ENCODE results near the gene ENTPD2. TPM values are rescaled to one million over a fixed set of nuclear protein-coding genes. Genes with fewer than 3 reads are reported as not detected.

Gene ENTPD2
- total and polyA plus RNA-seq, 9 of the 15 experiments (the other 6 are each of a cell fraction or from before 2014, with no cell fraction given), result 0.04 to 0.60 (median 0.14) TPM; not detected in 4

DNA sequence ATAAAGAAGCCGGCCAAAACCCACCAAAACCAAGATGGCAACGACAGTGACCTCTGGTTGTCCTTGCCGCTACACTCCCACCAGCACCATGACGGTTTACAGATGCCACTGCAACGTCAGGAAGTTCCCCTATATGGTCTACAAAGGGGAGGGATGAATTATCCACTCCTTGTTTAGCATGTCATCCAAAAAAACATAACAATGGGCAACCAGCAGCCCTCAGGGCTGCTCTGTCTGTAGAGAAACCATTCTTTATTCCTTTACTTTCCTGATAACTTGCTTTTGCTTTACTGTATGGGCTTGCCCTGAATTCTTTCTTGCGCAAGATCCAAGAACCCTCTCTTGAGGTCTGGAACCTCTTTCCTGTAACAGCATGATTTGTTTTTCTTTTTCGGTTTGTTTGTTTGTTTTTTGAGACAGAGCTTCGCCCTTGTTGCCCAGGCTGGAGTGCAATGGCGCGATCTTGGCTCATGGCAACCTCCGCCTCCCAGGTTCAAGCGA, 21.5 kb upstream of the ENTPD2 start (continued):
- TF ChIP-seq ZNF76 (CRISPR knock-in tag; IDR thresholded peaks at IDR 0.05; ENCODE audit: borderline replicate concordance) (no peak), ZNF253 (CRISPR knock-in tag; conservative IDR thresholded peaks at IDR 0.05) (no peak), YBX1 (IDR thresholded peaks at IDR 0.05) (no peak), DNMT1 (IDR thresholded peaks at IDR 0.05) (no peak), POLR2B (IDR thresholded peaks at IDR 0.05; ENCODE audit: low read depth, partially characterized antibody) (no peak), KAT2B (IDR thresholded peaks at IDR 0.05; ENCODE audit: low read depth, low read length) (no peak), ARHGAP35 (IDR thresholded peaks at IDR 0.05; ENCODE audit: partially characterized antibody) (no peak), ATF7 (IDR thresholded peaks at IDR 0.05) (no peak), ETV5 (CRISPR knock-in tag; IDR thresholded peaks at IDR 0.05; ENCODE audit: low read depth) (no peak), ZNF124 (CRISPR knock-in tag; IDR thresholded peaks at IDR 0.05) (no peak), PCBP2 (IDR thresholded peaks at IDR 0.05; ENCODE audit: low read depth, low read length, poor library complexity, severe bottlenecking) (no peak), SUPT5H (IDR thresholded peaks at IDR 0.05) (no peak), SMAD1 (IDR thresholded peaks at IDR 0.05; ENCODE audit: low read depth, low read length, partially characterized antibody) (no peak), SAFB (IDR thresholded peaks at IDR 0.05; ENCODE audit: borderline replicate concordance, low read depth, low read length) (no peak), ZNF79 (CRISPR knock-in tag; IDR thresholded peaks at IDR 0.05; ENCODE audit: low read depth) (no peak), TAF1 (IDR thresholded peaks at IDR 0.05; ENCODE audit: control insufficient read depth, extremely low read depth, insufficient read depth, low read length, severe bottlenecking) (no peak), OTX1 (CRISPR knock-in tag; IDR thresholded peaks at IDR 0.05) (no peak), CEBPB (tag; IDR thresholded peaks at IDR 0.05) (peak; percentile 95)
- TF ChIP-seq, protein P1, sequence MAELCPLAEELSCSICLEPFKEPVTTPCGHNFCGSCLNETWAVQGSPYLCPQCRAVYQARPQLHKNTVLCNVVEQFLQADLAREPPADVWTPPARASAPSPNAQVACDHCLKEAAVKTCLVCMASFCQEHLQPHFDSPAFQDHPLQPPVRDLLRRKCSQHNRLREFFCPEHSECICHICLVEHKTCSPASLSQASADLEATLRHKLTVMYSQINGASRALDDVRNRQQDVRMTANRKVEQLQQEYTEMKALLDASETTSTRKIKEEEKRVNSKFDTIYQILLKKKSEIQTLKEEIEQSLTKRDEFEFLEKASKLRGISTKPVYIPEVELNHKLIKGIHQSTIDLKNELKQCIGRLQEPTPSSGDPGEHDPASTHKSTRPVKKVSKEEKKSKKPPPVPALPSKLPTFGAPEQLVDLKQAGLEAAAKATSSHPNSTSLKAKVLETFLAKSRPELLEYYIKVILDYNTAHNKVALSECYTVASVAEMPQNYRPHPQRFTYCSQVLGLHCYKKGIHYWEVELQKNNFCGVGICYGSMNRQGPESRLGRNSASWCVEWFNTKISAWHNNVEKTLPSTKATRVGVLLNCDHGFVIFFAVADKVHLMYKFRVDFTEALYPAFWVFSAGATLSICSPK (IDR thresholded peaks at IDR 0.05; ENCODE audit: borderline replicate concordance), result no peak
- TF ChIP-seq, protein P2, sequence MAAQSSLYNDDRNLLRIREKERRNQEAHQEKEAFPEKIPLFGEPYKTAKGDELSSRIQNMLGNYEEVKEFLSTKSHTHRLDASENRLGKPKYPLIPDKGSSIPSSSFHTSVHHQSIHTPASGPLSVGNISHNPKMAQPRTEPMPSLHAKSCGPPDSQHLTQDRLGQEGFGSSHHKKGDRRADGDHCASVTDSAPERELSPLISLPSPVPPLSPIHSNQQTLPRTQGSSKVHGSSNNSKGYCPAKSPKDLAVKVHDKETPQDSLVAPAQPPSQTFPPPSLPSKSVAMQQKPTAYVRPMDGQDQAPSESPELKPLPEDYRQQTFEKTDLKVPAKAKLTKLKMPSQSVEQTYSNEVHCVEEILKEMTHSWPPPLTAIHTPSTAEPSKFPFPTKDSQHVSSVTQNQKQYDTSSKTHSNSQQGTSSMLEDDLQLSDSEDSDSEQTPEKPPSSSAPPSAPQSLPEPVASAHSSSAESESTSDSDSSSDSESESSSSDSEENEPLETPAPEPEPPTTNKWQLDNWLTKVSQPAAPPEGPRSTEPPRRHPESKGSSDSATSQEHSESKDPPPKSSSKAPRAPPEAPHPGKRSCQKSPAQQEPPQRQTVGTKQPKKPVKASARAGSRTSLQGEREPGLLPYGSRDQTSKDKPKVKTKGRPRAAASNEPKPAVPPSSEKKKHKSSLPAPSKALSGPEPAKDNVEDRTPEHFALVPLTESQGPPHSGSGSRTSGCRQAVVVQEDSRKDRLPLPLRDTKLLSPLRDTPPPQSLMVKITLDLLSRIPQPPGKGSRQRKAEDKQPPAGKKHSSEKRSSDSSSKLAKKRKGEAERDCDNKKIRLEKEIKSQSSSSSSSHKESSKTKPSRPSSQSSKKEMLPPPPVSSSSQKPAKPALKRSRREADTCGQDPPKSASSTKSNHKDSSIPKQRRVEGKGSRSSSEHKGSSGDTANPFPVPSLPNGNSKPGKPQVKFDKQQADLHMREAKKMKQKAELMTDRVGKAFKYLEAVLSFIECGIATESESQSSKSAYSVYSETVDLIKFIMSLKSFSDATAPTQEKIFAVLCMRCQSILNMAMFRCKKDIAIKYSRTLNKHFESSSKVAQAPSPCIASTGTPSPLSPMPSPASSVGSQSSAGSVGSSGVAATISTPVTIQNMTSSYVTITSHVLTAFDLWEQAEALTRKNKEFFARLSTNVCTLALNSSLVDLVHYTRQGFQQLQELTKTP (IDR thresholded peaks at IDR 0.05; ENCODE audit: low read depth in 1 of 2, partially characterized antibody in 2 of 2), result no peak
- TF ChIP-seq, protein P3, sequence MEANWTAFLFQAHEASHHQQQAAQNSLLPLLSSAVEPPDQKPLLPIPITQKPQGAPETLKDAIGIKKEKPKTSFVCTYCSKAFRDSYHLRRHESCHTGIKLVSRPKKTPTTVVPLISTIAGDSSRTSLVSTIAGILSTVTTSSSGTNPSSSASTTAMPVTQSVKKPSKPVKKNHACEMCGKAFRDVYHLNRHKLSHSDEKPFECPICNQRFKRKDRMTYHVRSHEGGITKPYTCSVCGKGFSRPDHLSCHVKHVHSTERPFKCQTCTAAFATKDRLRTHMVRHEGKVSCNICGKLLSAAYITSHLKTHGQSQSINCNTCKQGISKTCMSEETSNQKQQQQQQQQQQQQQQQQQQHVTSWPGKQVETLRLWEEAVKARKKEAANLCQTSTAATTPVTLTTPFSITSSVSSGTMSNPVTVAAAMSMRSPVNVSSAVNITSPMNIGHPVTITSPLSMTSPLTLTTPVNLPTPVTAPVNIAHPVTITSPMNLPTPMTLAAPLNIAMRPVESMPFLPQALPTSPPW (CRISPR knock-in tag; IDR thresholded peaks at IDR 0.05), result no peak; the same call in 1 of the 2 replicates

Measured in K562 (cell line).